ENCODE measurements around the gene SMS.

DNA sequence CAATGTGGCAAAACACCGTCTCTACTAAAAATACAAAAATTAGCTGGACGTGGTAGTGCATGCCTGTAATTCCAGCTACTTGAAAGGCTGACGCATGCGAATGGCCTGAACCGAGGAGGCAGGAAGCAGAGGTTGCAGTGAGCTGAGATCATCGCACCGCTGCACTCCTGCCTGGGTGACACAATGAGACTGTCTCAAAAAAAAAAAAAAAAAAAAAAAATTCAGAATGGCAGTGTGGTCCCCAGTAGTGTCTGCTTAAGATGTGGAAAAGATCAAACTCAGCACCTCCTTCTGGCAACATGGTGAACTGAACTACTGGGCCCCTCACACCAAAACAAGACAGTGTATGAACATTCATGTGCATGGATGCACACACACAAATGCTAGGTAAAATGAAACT lies 32.2 kb downstream of the SMS start:
- TF ChIP-seq CTCF (conservative IDR thresholded peaks at IDR 0.05; ENCODE audit: low read depth, low read length) (peak; percentile 13; the same call in 1 of the 2 replicates), CHD1 (IDR thresholded peaks at IDR 0.05; ENCODE audit: low read depth, low read length) (no peak), USF2 (IDR thresholded peaks at IDR 0.05; ENCODE audit: low read depth, low read length) (no peak), RFX5 (IDR thresholded peaks at IDR 0.05; ENCODE audit: low read depth, low read length) (no peak), MAFK (IDR thresholded peaks at IDR 0.05; ENCODE audit: low read depth, low read length) (no peak), POLR2A (IDR thresholded peaks at IDR 0.05; ENCODE audit: low read depth, low read length) (no peak), SMC3 (IDR thresholded peaks at IDR 0.05; ENCODE audit: low read depth, low read length) (no peak), MXI1 (IDR thresholded peaks at IDR 0.05; ENCODE audit: borderline replicate concordance, low read depth, low read length) (no peak), FOS (IDR thresholded peaks at IDR 0.05; ENCODE audit: low read depth, low read length) (no peak), RAD21 (IDR thresholded peaks at IDR 0.05; ENCODE audit: low read length) (no peak), CEBPB (IDR thresholded peaks at IDR 0.05; ENCODE audit: low read depth, low read length) (peak; percentile 45; the same call in 1 of the 2 replicates), RCOR1 (IDR thresholded peaks at IDR 0.05; ENCODE audit: insufficient replicate concordance, low read length) (no peak), BHLHE40 (IDR thresholded peaks at IDR 0.05; ENCODE audit: low read depth, low read length) (no peak)
